ENCODE results near the gene IKZF4. TPM values are rescaled to one million over a fixed set of nuclear protein-coding genes. Genes with fewer than 3 reads are reported as not detected.

The IKZF4 gene
- total RNA-seq, 2 experiments from 2014 or later = 1.3 to 6.0 TPM

DNA sequence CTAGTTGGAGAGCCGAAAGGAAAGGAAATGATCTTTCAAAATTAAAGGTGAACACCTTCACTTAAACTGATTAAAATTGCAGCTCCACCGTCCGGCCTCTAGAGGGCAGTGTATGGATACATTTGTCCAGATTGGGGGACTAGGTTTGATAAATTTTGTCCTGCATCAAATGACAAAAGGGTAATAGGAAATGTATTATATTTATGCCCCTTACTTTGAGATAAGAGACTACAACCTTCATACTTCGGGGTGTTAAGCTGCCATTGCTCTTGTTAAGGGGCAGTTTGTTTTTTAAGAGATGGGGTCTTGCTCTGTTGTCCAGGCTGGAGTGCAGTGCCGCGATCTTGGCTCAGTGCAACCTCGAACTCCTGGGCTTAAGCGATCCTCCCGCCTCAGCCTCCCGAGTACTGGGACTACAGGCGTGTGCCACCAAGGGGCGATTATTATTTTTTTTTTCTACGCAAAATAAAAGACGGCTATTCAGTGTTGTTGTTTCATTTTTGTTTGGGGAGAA, 24.6 kb upstream of the IKZF4 start:
- Histone ChIP-seq H3K36me3 (ENCODE audit: insufficient read depth, low read length) (peaks cover 29% of the 10 kb centered on the region), H3K9me2 (ENCODE audit: insufficient read depth, low read length) (no peaks in the 10 kb centered on the region), H3K79me2 (ENCODE audit: insufficient read depth, low read depth, low read length) (no peaks in the 10 kb centered on the region), H3K4me3 (ENCODE audit: low read depth, low read length, poor library complexity, severe bottlenecking) (no peak overlapping the region), H2AFZ (ENCODE audit: low read length) (no peak overlapping the region), H3K9me3 (ENCODE audit: low read length) (no peaks in the 10 kb centered on the region), H3K27ac (ENCODE audit: low read depth, low read length, poor library complexity, severe bottlenecking) (no peak overlapping the region), H3K4me1 (ENCODE audit: insufficient read depth, low read length, poor library complexity, severe bottlenecking) (no peaks in the 10 kb centered on the region), H3K4me2 (ENCODE audit: low read length) (no peak overlapping the region), H4K20me1 (ENCODE audit: insufficient read depth, low read length) (no peaks in the 10 kb centered on the region)
- ChIA-PET POLR2A (interaction anchor here (0.6 to 1.3 kb wide), 9 partner anchors 11 to 73 kb away, joined by 3 to 11 read pairs (median 4); partner anchors contain the start of gene RAB5B), CTCF (ENCODE audit: unreplicated experiment) (interaction anchor here (0.6 to 1.4 kb wide), 4 partner anchors 11 to 172 kb away, joined by 3 to 12 read pairs (median 4); no protein-coding TSS in a partner anchor)
- TF ChIP-seq EZH2phosphoT487 (IDR thresholded peaks at IDR 0.05; ENCODE audit: borderline replicate concordance, low read depth, low read length) = no peak
- TF ChIP-seq, protein P1, sequence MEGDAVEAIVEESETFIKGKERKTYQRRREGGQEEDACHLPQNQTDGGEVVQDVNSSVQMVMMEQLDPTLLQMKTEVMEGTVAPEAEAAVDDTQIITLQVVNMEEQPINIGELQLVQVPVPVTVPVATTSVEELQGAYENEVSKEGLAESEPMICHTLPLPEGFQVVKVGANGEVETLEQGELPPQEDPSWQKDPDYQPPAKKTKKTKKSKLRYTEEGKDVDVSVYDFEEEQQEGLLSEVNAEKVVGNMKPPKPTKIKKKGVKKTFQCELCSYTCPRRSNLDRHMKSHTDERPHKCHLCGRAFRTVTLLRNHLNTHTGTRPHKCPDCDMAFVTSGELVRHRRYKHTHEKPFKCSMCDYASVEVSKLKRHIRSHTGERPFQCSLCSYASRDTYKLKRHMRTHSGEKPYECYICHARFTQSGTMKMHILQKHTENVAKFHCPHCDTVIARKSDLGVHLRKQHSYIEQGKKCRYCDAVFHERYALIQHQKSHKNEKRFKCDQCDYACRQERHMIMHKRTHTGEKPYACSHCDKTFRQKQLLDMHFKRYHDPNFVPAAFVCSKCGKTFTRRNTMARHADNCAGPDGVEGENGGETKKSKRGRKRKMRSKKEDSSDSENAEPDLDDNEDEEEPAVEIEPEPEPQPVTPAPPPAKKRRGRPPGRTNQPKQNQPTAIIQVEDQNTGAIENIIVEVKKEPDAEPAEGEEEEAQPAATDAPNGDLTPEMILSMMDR (conservative IDR thresholded peaks at IDR 0.05; ENCODE audit: low read length) = peak; percentile 99
- intact Hi-C loops (cut with micrococcal nuclease; ENCODE audit: unreplicated experiment) = loop anchor here (1.0 kb wide), 2 partner anchors 33 to 45 kb away; partner anchors contain the start of gene RPS26
- DNase-seq (ENCODE audit: low spot score) = peak; percentile 74
- BruUV-seq (replicated peaks) = no TSS peak

DNA sequence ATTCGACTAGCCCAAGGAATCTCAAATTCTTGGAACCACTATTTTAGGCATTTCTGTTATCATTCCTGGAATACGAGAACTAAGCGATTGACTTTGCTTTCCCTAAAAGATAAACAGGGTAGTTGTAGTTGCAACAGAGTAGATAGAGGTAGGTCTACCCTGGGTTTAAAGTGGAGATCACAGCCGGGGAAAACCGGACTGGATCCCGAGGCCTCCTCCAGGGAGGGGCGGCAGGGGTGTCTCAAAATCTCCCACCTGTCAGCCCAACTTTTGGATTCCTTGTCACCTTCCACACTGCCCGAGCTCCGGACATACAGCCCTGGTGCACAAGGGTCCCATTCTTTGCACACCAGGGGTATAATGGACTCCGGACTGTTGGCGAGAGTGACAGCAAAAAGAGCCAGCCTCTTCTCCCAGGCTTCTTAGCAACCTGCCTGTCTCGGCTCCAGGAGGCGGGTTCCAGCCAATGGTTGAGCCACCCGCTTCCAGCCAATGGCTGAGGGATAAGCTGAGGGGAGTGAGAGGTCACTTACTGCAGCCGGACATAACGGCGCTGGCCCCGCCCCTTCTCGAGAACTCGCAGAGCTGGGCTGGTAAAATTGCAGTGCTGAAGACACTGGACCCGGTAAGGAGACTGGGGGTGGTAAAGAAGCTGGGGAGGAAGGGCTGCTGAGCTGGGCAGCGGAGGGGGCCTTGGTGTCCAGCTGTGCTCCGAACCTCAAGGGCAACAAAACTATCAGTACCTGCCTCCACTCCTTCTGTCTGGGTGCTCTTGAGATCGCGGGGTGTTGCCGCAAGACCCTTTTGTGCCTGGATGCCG, 23.9 kb upstream of the IKZF4 start, which contains the start of gene SUOX:
TSS of gene SUOX (plus strand) at position 562 of the 820 bp plus-strand sequence. CDS start 4,946 bp downstream, outside the sequence.
- H3K79me2 ChIP-seq (ENCODE audit: insufficient read depth, low read depth, low read length) = no peaks in the 10 kb centered on the region
- no peaks in the 10 kb centered on the region for H3K9me2 ChIP-seq (ENCODE audit: insufficient read depth, low read length)
- no peaks in the 10 kb centered on the region for H3K4me1 ChIP-seq (ENCODE audit: insufficient read depth, low read length, poor library complexity, severe bottlenecking)
- DNase-seq (ENCODE audit: low spot score) = no peak
- H3K36me3 ChIP-seq (ENCODE audit: insufficient read depth, low read length) = peaks cover 23% of the 10 kb centered on the region; the same call in 1 of the 2 replicates
- intact Hi-C loops (cut with micrococcal nuclease; ENCODE audit: unreplicated experiment) = loop anchor here (1.0 kb wide), 2 partner anchors 32 to 44 kb away; partner anchors contain the start of gene RPS26
- no peak within 1 kb of the TSS for H3K4me3 ChIP-seq (ENCODE audit: low read depth, low read length, poor library complexity, severe bottlenecking)
- POLR2A ChIA-PET = interaction anchor here (0.9 to 1.3 kb wide), 4 partner anchors 18 to 113 kb away, joined by 3 to 9 read pairs (median 3); partner anchors contain the start of gene RAB5B
- H3K4me2 ChIP-seq (ENCODE audit: low read length) = no peak within 1 kb of the TSS
- BruUV-seq (replicated peaks) = no TSS peak
- TF ChIP-seq, protein P1 (conservative IDR thresholded peaks at IDR 0.05; ENCODE audit: low read length) = no peak
- no peak for TF ChIP-seq EZH2phosphoT487 (IDR thresholded peaks at IDR 0.05; ENCODE audit: borderline replicate concordance, low read depth, low read length)
- H4K20me1 ChIP-seq (ENCODE audit: insufficient read depth, low read length) = no peaks in the 10 kb centered on the region
- CTCF ChIA-PET (ENCODE audit: unreplicated experiment) = interaction anchor here (1.0 to 1.4 kb wide), 2 partner anchors 12 to 32 kb away, joined by 3 to 4 read pairs; no protein-coding TSS in a partner anchor
- no peak within 1 kb of the TSS for H3K27ac ChIP-seq (ENCODE audit: low read depth, low read length, poor library complexity, severe bottlenecking)
- H2AFZ ChIP-seq (ENCODE audit: low read length) = no peak within 1 kb of the TSS
- no peaks in the 10 kb centered on the region for H3K9me3 ChIP-seq (ENCODE audit: low read length)
